ENCODE measurements around the gene CCL27.
A peak's percentile ranks its signal among the peaks of the same experiment; 100 is the strongest.

Gene CCL27, protein sequence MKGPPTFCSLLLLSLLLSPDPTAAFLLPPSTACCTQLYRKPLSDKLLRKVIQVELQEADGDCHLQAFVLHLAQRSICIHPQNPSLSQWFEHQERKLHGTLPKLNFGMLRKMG

DNA sequence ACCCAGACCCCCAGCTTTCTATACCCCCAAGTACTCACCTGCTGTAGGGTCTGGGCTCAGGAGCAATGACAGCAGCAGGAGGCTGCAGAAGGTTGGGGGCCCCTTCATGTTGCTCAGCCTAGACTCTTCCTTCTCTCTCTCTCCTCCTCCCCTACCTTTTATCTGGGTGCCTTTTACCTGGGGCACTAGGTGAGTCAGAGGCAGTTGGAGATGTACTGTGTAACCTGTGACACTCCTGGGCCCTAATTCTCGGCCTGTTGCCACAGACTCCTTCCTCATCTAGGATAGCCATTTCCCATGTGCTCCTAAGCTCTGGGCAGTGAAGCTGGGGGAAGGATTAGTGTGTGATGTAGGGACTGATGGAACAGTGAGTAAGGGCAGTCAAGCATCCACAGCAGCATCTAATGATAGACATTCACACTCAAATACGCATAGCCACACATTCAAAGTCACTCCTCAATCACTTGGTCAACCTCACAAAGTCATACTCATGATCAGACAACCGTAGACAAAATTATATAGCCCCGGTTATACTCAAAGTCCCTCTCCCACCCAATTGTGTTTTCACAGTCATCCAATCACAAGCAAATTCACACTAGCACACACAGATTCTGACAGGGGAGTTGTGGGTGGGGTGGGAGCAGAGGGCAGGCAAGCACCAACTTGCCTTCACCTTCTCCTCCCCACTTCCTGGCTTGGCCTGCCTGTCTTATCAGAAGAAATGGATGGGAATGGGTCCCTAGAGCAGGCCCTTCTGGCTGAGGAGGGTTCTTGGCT is at the start of gene CCL27:
Gene CCL27, minus strand, starts transcription at position 132 of the 777 bp plus-strand sequence. Its CDS starts 24 bp downstream, at position 108.
- TF ChIP-seq, protein P1, sequence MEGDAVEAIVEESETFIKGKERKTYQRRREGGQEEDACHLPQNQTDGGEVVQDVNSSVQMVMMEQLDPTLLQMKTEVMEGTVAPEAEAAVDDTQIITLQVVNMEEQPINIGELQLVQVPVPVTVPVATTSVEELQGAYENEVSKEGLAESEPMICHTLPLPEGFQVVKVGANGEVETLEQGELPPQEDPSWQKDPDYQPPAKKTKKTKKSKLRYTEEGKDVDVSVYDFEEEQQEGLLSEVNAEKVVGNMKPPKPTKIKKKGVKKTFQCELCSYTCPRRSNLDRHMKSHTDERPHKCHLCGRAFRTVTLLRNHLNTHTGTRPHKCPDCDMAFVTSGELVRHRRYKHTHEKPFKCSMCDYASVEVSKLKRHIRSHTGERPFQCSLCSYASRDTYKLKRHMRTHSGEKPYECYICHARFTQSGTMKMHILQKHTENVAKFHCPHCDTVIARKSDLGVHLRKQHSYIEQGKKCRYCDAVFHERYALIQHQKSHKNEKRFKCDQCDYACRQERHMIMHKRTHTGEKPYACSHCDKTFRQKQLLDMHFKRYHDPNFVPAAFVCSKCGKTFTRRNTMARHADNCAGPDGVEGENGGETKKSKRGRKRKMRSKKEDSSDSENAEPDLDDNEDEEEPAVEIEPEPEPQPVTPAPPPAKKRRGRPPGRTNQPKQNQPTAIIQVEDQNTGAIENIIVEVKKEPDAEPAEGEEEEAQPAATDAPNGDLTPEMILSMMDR (IDR thresholded peaks at IDR 0.05; ENCODE audit: low read depth, low read length), result no peak
- DNase-seq (ENCODE audit: extremely low read depth, low read depth), result no peak

DNA sequence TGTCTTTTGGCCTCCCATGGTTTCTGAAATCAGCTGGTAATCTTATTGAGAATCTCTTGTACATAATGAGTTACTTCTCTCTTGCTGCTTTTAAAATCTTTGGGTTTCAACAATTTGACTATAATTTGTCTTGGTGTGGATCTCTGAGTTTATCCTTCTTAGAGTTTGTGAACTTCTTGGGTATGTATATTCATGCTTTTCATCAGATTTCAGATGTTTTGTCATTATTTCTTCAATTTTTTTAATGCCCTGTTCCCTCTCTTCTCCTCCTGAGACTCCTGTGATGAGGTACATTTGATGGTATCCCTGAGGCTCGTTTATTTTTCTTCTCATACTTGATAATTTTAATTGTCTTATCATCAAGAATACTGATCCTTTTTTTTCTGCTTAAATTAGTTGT is 49.7 kb upstream of the CCL27 start:
- no peak for DNase-seq (ENCODE audit: extremely low read depth, low read depth)
- TF ChIP-seq, protein P1 (IDR thresholded peaks at IDR 0.05; ENCODE audit: low read depth, low read length), result no peak

DNA sequence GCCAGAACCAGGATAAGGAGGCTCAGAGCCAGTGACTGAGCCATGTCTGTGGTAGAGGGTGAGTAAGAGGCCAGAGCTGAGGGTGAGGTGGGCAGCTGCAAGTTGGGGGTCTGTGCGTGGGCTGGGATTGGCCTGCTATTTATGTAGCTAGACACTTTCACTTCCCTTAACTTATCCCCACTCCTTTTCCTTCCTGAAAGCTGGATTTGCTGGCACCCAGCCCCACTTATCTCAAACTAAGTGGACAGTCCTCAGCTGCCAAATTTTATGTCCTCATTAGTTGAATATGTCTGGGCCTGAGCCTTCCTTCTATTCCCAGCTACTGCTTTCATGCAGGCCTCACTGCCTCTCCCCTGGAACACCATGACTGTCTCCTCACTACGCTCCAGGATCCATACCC is 47.6 kb upstream of the CCL27 start, which contains the start of gene CCL21:
Gene CCL21, minus strand, starts transcription at position 114 of the 400 bp plus-strand sequence. Its CDS starts 70 bp downstream, at position 44.
- TF ChIP-seq, protein P1 (IDR thresholded peaks at IDR 0.05; ENCODE audit: low read depth, low read length), result no peak
- DNase-seq (ENCODE audit: extremely low read depth, low read depth), result no peak

DNA sequence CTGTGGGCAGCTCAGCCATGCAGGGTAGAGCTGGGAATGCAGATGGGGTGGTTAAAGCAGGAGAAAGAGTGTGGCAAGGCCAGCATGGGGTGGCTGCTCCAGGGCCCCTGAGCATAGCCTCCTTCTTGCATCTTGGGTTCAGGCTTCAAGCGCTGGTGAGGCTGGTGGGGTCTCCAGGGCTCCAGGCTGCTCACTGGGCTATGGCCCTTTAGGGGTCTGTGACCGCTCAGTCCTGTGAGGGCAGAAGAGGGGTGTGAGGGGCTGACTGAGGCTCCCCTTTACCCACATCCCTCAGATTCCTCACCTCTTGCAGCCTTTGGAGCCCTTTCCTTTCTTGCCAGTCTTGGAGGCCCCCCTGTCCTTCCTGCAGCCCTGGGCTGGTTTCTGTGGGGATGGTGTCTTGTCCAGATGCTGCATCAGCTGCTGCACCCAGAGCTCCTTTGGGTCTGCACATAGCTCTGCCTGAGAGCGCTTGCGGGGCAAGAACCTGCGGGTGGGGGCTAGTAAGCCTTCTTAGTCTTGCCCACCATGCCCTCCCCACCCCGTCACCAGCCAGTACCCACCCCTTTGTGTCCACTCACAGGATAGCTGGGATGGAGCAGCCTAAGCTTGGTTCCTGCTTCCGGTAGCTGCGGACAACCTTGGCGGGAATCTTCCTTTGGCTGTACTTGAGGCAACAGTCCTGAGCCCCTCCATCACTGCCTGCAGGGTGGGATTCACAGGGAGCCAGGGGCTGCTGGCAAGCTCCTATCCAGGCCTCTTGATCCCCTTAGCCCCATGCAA is 46.9 kb upstream of the CCL27 start:
- no peak for DNase-seq (ENCODE audit: extremely low read depth, low read depth)
- TF ChIP-seq, protein P1 (IDR thresholded peaks at IDR 0.05; ENCODE audit: low read depth, low read length), result no peak

DNA sequence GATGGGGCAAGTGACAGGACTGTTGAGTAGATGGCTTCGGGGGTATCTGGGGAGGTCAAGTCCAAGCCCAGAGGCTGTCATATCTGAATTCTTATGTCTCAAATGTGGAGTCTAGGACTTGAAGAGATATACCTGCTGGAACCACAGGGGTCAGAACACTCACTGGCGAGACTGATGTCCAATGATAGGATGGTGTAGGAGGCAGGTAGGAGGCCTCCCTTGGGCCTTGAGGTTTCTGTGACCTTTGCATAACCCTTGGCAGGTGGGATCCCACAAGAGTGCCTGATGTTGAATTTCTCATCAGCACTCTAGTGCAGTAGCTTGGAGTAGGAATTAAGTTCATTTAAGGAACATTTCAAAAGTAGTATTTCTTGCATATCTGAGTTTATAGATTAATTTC is 44.7 kb upstream of the CCL27 start:
- TF ChIP-seq, protein P1 (IDR thresholded peaks at IDR 0.05; ENCODE audit: low read depth, low read length), result no peak
- DNase-seq (ENCODE audit: extremely low read depth, low read depth), result no peak

DNA sequence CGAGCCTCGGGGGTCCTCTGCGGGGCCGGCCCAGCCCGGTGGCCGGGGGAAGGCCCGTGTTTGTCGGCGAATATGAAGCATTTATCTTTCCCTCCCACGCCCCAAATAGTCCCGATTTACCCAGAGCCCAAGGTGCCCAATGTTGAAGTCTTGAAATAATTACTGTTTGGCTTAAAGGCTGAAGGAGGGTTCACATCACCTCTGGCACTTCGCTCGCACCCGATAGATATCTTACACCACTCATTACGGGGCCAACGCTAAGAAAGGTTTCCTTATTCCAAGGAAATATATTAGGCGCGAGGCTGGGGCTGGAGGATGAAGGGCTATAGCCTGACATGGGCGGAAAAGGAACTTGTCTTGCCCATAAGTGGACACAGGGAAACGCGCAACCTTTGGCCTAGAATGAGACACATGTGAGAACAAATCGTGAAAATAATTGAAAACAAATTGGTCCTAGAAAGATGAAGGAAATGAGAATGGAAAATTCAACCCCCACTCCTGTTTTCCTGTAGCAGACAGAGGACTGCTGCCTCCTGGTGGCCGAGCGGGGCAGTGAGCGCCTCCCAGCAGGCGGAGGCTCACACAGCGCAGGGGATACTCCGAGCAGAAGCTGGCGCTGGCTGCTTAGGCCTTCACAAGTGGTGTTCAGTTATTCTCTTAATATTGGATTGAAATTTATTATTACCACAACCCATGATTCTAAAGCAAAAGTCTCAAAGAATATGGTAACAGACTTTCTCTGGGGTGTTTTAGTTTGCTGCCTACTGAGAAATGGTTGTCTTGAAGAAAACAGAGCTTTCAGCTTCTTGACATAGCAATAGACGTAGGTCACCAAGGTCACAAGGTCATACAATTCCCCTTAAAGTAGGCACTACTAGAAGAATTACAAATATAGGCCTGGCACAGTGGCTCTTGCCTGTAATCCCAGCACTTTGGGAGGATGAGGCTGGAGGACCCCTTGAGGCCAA is 39.6 kb upstream of the CCL27 start:
- TF ChIP-seq, protein P1 (IDR thresholded peaks at IDR 0.05; ENCODE audit: low read depth, low read length), result no peak; the same call in none of the 2 replicates
- peak; percentile 87 for DNase-seq (ENCODE audit: extremely low read depth, low read depth)

All from AG09319 (cell line).